Hepatocyte (in vitro differentiated cells): ENCODE measurements around the gene DHFR. TPM values are rescaled to one million over a fixed set of nuclear protein-coding genes. Genes with fewer than 3 reads are reported as not detected.

Experiments used
- DNase-seq: peaks from one replicate; pipeline ENCODE4 v3.0.0-alpha.2; 2016; ENCODE audit warnings: low spot score
- H2AFZ ChIP-seq: fragments of 200-600 bp; sonication (generic); 2 replicates; pipeline ENCODE4 v1.6.0; 2016; ENCODE audit warnings: antibody characterized with exemption, mild to moderate bottlenecking
- H3K27ac ChIP-seq: fragments of 200-600 bp; sonication (generic); 2 replicates; pipeline ENCODE4 v1.5.1; 2016; ENCODE audit warnings: mild to moderate bottlenecking
- H3K27me3 ChIP-seq: fragments of 200-600 bp; sonication (generic); 2 replicates; pipeline ENCODE4 v1.6.1; 2016
- H3K36me3 ChIP-seq: fragments of 200-600 bp; sonication (generic); replicated peaks from 2 replicates; pipeline ENCODE4 v1.5.1; 2016; ENCODE audit warnings: low read depth; ENCODE audit not compliant: insufficient read depth
- H3K4me1 ChIP-seq: fragments of 200-600 bp; sonication (generic); 2 replicates; pipeline ENCODE4 v1.5.1; 2016; ENCODE audit warnings: mild to moderate bottlenecking, moderate library complexity; ENCODE audit not compliant: insufficient read depth
- H3K4me2 ChIP-seq: fragments of 200-600 bp; sonication (generic); 2 replicates; pipeline ENCODE4 v1.6.0; 2016
- H3K4me3 ChIP-seq: fragments of 200-600 bp; sonication (generic); 2 replicates; pipeline ENCODE4 v1.5.1; 2016; ENCODE audit warnings: mild to moderate bottlenecking
- H3K79me2 ChIP-seq: fragments of 200-600 bp; sonication (generic); 2 replicates; pipeline ENCODE4 v1.6.0; 2017; ENCODE audit warnings: mild to moderate bottlenecking
- H3K9me2 ChIP-seq: fragments of 200-600 bp; sonication (generic); replicated peaks from 2 replicates; pipeline ENCODE4 v1.6.0; 2017; ENCODE audit warnings: mild to moderate bottlenecking; ENCODE audit not compliant: insufficient read depth
- H3K9me3 ChIP-seq: fragments of 200-600 bp; sonication (generic); 2 replicates; pipeline ENCODE4 v1.5.1; 2016; ENCODE audit warnings: low read depth, mild to moderate bottlenecking
- H4K20me1 ChIP-seq: fragments of 200-600 bp; sonication (generic); 2 replicates; pipeline ENCODE4 v1.6.0; 2016; ENCODE audit warnings: mild to moderate bottlenecking; ENCODE audit not compliant: insufficient read depth, poor library complexity, severe bottlenecking
- EZH2 ChIP-seq: fragments of 200-600 bp; sonication (generic); IDR thresholded peaks from 2 replicates; pipeline ENCODE4 v1.6.1; 2016; ENCODE audit warnings: antibody characterized with exemption, mild to moderate bottlenecking, borderline replicate concordance
- EZH2phosphoT487 ChIP-seq: fragments of 200-600 bp; sonication (generic); IDR thresholded peaks from one replicate; pipeline ENCODE4 v1.6.1; 2018; ENCODE audit warnings: antibody characterized with exemption, mild to moderate bottlenecking, low read depth, moderate library complexity; ENCODE audit not compliant: unreplicated experiment, severe bottlenecking
- WGBS: methylation state at CpG from one replicate; pipeline ENCODE4 v1.1.6; 2016; ENCODE audit warnings: low lambda C conversion rate; ENCODE audit errors: missing lambda C conversion rate; 5-methylcytosine and 5-hydroxymethylcytosine counted together
- polyA plus RNA-seq: library from polyadenylated mRNA; unstranded; fragments of >200 nt; fragmentation: Nextera tagmentation; extraction: Ambion mirVana; gene quantifications from 2 replicates; pipeline ENCODE4 v1.2.1, GENCODE V29; 2016
- total RNA-seq: library from RNA; depleted of rRNA; stranded (reverse); fragments of >200 nt; gene quantifications from 2 replicates; pipeline ENCODE4 v1.2.3, GENCODE V29; 2014
- TF ChIP-seq, protein P1 (sequence below): fragments of 200-600 bp; sonication (generic); IDR thresholded peaks from 2 replicates; pipeline ENCODE4 v1.5.1; 2016; ENCODE audit warnings: antibody characterized with exemption, mild to moderate bottlenecking; ENCODE audit not compliant: poor library complexity

The DHFR gene
- total and polyA plus RNA-seq, 2 experiments from 2014 or later = 7.9 to 26.5 TPM

DNA sequence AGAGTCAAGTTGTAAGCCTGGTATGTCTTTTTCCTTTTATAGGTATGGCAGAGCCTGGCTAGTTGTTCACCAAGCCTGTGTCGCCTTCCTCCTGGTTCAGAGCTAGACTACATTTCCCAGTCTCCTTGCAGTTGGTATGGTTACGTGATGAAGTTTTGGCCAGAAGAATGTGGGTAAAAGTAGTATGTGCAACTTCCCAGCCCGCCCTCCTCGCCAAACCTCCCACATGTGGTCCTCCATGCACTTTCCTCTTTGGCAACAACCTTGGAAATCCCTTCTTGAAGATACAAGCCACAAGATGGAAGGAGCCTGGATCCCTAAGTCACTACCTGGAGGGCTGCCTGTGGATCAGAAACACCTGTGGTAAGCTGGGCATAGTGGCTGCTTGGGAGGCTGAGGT is 36.3 kb downstream of the DHFR start:
- TF ChIP-seq, protein P1, sequence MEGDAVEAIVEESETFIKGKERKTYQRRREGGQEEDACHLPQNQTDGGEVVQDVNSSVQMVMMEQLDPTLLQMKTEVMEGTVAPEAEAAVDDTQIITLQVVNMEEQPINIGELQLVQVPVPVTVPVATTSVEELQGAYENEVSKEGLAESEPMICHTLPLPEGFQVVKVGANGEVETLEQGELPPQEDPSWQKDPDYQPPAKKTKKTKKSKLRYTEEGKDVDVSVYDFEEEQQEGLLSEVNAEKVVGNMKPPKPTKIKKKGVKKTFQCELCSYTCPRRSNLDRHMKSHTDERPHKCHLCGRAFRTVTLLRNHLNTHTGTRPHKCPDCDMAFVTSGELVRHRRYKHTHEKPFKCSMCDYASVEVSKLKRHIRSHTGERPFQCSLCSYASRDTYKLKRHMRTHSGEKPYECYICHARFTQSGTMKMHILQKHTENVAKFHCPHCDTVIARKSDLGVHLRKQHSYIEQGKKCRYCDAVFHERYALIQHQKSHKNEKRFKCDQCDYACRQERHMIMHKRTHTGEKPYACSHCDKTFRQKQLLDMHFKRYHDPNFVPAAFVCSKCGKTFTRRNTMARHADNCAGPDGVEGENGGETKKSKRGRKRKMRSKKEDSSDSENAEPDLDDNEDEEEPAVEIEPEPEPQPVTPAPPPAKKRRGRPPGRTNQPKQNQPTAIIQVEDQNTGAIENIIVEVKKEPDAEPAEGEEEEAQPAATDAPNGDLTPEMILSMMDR = no peak
- TF ChIP-seq EZH2 (no peak), EZH2phosphoT487 (no peak)
- Histone ChIP-seq H3K4me1 (no peaks in the 10 kb centered on the region), H3K4me2 (no peak overlapping the region), H3K9me3 (no peaks in the 10 kb centered on the region), H2AFZ (no peak overlapping the region), H3K79me2 (no peaks in the 10 kb centered on the region), H3K36me3 (no peaks in the 10 kb centered on the region), H3K4me3 (no peak overlapping the region), H3K27me3 (no peaks in the 10 kb centered on the region), H4K20me1 (no peaks in the 10 kb centered on the region), H3K27ac (no peak overlapping the region), H3K9me2 (no peaks in the 10 kb centered on the region)
- no peak for DNase-seq
- 96% methylated on average over 4 of the region's 4 CpGs for WGBS

DNA sequence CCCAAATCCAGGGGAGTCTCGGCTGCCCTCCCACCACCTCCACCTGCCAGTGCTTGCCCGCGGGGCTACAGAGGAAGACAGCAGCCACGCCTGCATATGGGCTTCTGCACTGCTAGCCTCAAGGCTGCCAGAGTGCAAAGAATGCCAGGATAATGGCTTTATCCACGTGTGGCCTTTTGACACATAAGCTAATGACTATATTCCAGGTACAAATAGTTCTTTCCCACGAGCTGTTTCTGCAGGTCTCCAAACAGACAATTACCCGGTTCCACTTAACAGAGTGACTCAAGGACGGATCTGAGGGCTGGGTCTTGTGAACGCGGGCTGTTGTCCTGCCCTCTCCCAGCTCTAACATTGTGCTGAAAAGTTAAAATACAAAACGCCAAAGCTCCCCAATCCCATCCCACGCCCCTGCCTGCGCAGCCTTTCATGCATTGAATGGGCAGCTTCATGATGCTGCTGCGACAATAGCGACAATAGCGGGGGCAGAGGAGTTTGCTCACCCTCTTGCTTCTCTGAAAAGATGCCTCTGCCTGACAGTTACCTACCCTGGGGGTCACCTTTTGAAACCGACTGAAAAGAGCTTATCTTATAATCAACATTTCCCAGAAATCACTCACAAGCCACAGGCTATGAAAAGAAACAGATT is 39.4 kb downstream of the DHFR start:
- no peak overlapping the region for H3K4me3 ChIP-seq
- H3K4me2 ChIP-seq = no peak overlapping the region
- 78% methylated on average over 17 of the region's 17 CpGs for WGBS
- H3K36me3 ChIP-seq = no peaks in the 10 kb centered on the region
- no peak for DNase-seq
- no peaks in the 10 kb centered on the region for H3K9me2 ChIP-seq
- no peak overlapping the region for H2AFZ ChIP-seq
- TF ChIP-seq EZH2phosphoT487 (no peak), EZH2 (no peak)
- TF ChIP-seq, protein P1 = no peak
- H3K9me3 ChIP-seq = no peaks in the 10 kb centered on the region
- H4K20me1 ChIP-seq = no peaks in the 10 kb centered on the region
- no peaks in the 10 kb centered on the region for H3K4me1 ChIP-seq
- H3K79me2 ChIP-seq = no peaks in the 10 kb centered on the region
- H3K27me3 ChIP-seq = no peaks in the 10 kb centered on the region
- no peak overlapping the region for H3K27ac ChIP-seq

DNA sequence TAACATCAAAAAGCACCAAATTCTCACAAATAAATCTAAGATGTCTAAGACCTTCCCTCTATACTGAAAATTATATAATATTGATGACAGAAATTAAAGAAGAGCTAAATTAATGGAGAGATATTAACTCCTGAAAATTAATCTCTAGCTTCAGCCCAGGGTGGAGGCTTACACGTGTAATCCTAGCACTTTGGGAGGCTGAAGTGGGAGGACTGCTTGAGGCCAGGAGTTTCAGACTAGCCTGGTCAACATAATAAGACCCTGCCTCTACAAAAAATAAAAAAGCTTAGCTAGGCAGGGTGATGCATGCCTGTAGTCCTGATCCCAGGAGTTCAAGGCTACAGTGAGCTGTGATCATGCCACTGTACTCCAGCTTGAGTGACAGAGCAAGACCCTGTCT is 45.1 kb downstream of the DHFR start:
- no peaks in the 10 kb centered on the region for H4K20me1 ChIP-seq
- H3K4me3 ChIP-seq = no peak overlapping the region
- H2AFZ ChIP-seq = no peak overlapping the region
- no peaks in the 10 kb centered on the region for H3K27me3 ChIP-seq
- no peak for TF ChIP-seq EZH2phosphoT487
- TF ChIP-seq, protein P1 = no peak
- TF ChIP-seq EZH2 = no peak
- H3K9me2 ChIP-seq = no peaks in the 10 kb centered on the region
- no peaks in the 10 kb centered on the region for H3K79me2 ChIP-seq
- H3K4me1 ChIP-seq = no peaks in the 10 kb centered on the region
- no peak for DNase-seq
- no peak overlapping the region for H3K27ac ChIP-seq
- no peak overlapping the region for H3K4me2 ChIP-seq
- H3K36me3 ChIP-seq = no peaks in the 10 kb centered on the region
- 72% methylated on average over 1 of the region's 1 CpG for WGBS
- H3K9me3 ChIP-seq = no peaks in the 10 kb centered on the region
